ENCODE measurements around the gene TRIM47. TPM values are rescaled to one million over a fixed set of nuclear protein-coding genes. Genes with fewer than 3 reads are reported as not detected.

Gene TRIM47
- total RNA-seq, 1 experiment from 2014 or later = 86.7 TPM

DNA sequence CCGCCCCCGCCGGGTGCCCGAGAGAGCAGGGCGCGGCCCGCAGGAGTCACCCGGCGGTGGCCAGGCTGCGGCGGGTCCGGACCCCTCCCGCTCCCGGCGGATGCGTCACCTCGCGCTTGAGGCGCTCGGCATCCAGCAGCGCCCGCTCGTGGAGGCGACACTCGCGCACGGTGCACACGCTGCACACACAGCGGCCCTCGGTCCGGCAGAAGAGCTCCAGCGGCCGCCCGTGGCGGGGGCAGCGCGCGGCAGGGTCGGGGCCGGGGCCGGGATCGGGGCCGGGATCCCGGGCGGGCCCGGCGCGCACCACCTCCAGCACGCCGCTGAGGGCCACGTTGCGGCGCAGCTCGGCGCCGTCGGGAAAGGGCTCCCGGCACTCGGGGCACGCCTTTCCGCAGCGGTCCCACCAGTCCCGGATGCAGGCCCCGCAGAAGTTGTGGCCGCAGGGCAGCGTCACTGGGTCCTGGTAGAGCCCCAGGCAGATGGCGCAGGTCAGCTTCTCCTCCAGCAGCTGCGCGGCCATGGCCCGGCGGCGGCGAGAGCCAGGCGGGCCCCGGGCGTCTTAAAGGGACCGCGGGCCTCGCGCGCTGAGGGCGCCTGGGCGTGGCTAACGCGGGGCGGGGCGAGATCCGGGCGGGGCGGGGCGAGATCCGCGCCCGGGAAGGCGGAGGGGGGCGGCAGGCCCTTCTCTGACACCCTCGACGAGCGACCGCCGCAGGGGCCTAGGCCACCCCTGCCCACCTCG, 18.2 kb upstream of the TRIM47 start, which contains the start of gene TRIM65 (continued):
- TF ChIP-seq, protein P1, sequence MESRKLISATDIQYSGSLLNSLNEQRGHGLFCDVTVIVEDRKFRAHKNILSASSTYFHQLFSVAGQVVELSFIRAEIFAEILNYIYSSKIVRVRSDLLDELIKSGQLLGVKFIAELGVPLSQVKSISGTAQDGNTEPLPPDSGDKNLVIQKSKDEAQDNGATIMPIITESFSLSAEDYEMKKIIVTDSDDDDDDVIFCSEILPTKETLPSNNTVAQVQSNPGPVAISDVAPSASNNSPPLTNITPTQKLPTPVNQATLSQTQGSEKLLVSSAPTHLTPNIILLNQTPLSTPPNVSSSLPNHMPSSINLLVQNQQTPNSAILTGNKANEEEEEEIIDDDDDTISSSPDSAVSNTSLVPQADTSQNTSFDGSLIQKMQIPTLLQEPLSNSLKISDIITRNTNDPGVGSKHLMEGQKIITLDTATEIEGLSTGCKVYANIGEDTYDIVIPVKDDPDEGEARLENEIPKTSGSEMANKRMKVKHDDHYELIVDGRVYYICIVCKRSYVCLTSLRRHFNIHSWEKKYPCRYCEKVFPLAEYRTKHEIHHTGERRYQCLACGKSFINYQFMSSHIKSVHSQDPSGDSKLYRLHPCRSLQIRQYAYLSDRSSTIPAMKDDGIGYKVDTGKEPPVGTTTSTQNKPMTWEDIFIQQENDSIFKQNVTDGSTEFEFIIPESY (IDR thresholded peaks at IDR 0.05; ENCODE audit: extremely low read depth, insufficient replicate concordance, low read length) = no peak
- TF ChIP-seq POLR2A (IDR thresholded peaks at IDR 0.05; ENCODE audit: borderline replicate concordance, extremely low read depth, insufficient read depth, insufficient read length) (peak; percentile 88), ZFX (IDR thresholded peaks at IDR 0.05) (peak; percentile 99)

DNA sequence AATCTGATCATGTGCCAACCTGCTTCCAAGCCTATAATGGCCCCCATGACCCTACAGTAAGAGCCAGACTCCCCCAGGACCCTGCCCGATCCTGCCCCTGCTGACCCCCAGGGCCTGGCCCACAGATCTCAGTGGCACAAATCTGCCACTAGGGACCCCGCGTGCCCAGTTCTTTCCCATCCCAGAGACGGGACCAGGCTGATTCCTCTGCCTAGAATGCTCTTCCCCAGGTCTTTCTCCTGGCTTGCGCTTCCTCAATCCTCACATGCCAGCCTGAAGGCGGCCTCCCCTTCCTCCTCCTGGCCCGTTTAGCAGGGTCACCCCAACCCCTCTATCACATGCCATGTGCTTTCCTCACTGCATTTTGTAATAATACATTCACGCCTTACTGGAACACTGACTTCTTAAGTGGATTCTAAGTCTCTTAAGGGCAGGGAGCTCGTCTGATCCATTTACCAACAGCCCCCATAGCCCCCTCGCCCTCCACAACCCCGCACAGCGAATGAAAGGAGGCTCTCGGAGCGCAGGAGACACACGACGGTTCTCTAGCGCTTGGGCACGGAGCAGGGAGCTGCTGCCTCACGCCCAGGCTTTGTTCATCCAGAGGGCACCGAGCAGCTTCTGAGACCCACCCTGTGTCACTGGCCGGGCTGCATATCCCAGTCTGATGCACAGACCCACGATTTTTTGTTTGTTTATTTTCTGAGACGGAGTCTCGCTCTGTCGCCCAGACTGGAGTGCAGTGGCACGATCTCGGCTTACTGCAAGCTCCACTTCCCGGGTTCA, 17.2 kb upstream of the TRIM47 start:
- ChIA-PET CTCF (interaction anchor here (0.7 to 2.3 kb wide), 7 partner anchors 10 to 116 kb away, joined by 3 to 8 read pairs (median 4); partner anchors contain the start of genes MRPL38, TRIM47 and WBP2), POLR2A (interaction anchor here (0.6 to 5.1 kb wide), 7 partner anchors 9 to 116 kb away, joined by 3 to 22 read pairs (median 4); partner anchors contain the start of genes ACOX1, MRPL38, TEN1 and TRIM47), RAD21 (ENCODE audit: low non-redundant PET in 1 of 2, low total read pairs in 2 of 2, uncharacterized antibody in 2 of 2, unreplicated experiment in 2 of 2) (interaction anchor here (1.0 to 1.1 kb wide), 2 partner anchors 18 to 24 kb away, joined by 4 read pairs; partner anchors contain the start of gene TRIM47 (in 1 of the 2))
- intact Hi-C loops (cut with micrococcal nuclease) = no loop called here
- Histone ChIP-seq H3K79me2 (ENCODE audit: insufficient read depth, low read length) (peaks cover 25% of the 10 kb centered on the region; the same call in 1 of the 2 replicates), H3K9me3 (ENCODE audit: control insufficient read depth in 1 of 2, insufficient read depth in 1 of 2, low read depth in 1 of 2, low read length in 2 of 2) (no peaks in the 10 kb centered on the region), H3K4me1 (ENCODE audit: control insufficient read depth in 1 of 2, insufficient read depth in 2 of 2, low read length in 2 of 2) (peaks cover 13 to 26% of the 10 kb centered on the region in 2 experiments), H3K27ac (ENCODE audit: low read depth, low read length) (peak overlapping the region; percentile 100), H3K9ac (ENCODE audit: low read length) (peak overlapping the region; percentile 84), H3K4me2 (ENCODE audit: low read length) (peak overlapping the region; percentile 95), H2AFZ (ENCODE audit: low read depth, low read length, poor library complexity, severe bottlenecking) (no peak overlapping the region), H4K20me1 (ENCODE audit: insufficient read depth) (no peaks in the 10 kb centered on the region), H3K4me3 (replicated peaks in 1 of 2; ENCODE audit: low read depth in 1 of 2, low read length in 2 of 2) (peak overlapping the region; percentile 64 to 72), H3K36me3 (ENCODE audit: control insufficient read depth in 1 of 2, insufficient read depth in 2 of 2, low read length in 2 of 2) (peaks cover 11 to 20% of the 10 kb centered on the region in 2 experiments; a peak in 2 of 4 replicates), H3K27me3 (ENCODE audit: insufficient read depth, low read length) (no peaks in the 10 kb centered on the region), H3K9me2 (ENCODE audit: insufficient read depth) (no peaks in the 10 kb centered on the region)
- BruUV-seq (replicated peaks) = TSS peak; percentile 62
- no peak for DNase-seq (ENCODE audit: low read depth, low spot score)
- TF ChIP-seq EGR1 (IDR thresholded peaks at IDR 0.05; ENCODE audit: low read depth) (no peak), CBX3 (IDR thresholded peaks at IDR 0.05; ENCODE audit: low read depth) (no peak)
- TF ChIP-seq, protein P2, sequence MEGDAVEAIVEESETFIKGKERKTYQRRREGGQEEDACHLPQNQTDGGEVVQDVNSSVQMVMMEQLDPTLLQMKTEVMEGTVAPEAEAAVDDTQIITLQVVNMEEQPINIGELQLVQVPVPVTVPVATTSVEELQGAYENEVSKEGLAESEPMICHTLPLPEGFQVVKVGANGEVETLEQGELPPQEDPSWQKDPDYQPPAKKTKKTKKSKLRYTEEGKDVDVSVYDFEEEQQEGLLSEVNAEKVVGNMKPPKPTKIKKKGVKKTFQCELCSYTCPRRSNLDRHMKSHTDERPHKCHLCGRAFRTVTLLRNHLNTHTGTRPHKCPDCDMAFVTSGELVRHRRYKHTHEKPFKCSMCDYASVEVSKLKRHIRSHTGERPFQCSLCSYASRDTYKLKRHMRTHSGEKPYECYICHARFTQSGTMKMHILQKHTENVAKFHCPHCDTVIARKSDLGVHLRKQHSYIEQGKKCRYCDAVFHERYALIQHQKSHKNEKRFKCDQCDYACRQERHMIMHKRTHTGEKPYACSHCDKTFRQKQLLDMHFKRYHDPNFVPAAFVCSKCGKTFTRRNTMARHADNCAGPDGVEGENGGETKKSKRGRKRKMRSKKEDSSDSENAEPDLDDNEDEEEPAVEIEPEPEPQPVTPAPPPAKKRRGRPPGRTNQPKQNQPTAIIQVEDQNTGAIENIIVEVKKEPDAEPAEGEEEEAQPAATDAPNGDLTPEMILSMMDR (IDR thresholded peaks at IDR 0.05 in 2 of 3, conservative IDR thresholded peaks at IDR 0.05 in 1 of 3; ENCODE audit: borderline replicate concordance in 1 of 3, insufficient read depth in 1 of 3, low read depth in 2 of 3, low read length in 2 of 3) = peak in 2 of 3 experiments; percentile 73; a peak in 5 of 6 replicates
- ATAC-seq = peak; percentile 50

Data from HCT116 (cell line).